Measurements from ENCODE around the gene CNTN4. TPM values are rescaled to one million over a fixed set of nuclear protein-coding genes. Genes with fewer than 3 reads are reported as not detected.

Gene CNTN4
- total RNA-seq, 3 donors from 2014 or later (not counting 1 experiment from before 2014, with no cell fraction given): not detected

DNA sequence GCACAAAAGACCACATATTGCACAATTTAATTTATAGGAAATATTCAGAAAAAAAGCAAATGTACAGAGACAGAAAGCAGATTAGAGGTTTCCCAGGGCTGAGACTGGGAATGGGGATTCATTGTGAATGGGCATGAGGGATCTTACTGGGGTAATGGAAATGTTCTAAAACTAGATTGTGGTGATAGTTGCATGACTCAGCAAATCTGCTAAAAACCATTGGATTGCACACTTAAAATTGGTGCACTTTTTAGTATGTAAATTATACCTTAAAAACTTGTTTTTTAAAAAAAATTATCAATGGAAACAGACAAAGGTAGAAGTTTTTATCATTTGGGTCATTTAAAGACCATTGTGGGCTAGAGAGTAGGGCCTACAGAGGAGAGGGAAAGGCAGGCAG is 780.9 kb downstream of the CNTN4 start:
- no peak for ATAC-seq
- no peaks in the 10 kb centered on the region for H3K4me1 ChIP-seq (ENCODE audit: control insufficient read depth, insufficient read depth, low read length)
- H3K9me3 Mint-ChIP-seq: no peaks in the 10 kb centered on the region
- H3K4me1 Mint-ChIP-seq: no peaks in the 10 kb centered on the region
- TF ChIP-seq, protein P1, sequence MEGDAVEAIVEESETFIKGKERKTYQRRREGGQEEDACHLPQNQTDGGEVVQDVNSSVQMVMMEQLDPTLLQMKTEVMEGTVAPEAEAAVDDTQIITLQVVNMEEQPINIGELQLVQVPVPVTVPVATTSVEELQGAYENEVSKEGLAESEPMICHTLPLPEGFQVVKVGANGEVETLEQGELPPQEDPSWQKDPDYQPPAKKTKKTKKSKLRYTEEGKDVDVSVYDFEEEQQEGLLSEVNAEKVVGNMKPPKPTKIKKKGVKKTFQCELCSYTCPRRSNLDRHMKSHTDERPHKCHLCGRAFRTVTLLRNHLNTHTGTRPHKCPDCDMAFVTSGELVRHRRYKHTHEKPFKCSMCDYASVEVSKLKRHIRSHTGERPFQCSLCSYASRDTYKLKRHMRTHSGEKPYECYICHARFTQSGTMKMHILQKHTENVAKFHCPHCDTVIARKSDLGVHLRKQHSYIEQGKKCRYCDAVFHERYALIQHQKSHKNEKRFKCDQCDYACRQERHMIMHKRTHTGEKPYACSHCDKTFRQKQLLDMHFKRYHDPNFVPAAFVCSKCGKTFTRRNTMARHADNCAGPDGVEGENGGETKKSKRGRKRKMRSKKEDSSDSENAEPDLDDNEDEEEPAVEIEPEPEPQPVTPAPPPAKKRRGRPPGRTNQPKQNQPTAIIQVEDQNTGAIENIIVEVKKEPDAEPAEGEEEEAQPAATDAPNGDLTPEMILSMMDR (IDR thresholded peaks at IDR 0.05): no peak
- no peaks in the 10 kb centered on the region for H3K36me3 ChIP-seq (ENCODE audit: control insufficient read depth, insufficient read depth, low read length)
- H3K4me3 Mint-ChIP-seq: no peak overlapping the region
- no peak overlapping the region for H3K27ac ChIP-seq (ENCODE audit: low read length)
- intact Hi-C loops (cut with micrococcal nuclease): no loop called here
- H3K36me3 Mint-ChIP-seq: no peaks in the 10 kb centered on the region
- peaks cover 0 to 7% of the 10 kb centered on the region in 2 donors for H3K27me3 Mint-ChIP-seq (ENCODE audit: low read depth in 2 of 2)
- no peaks in the 10 kb centered on the region for H3K27me3 ChIP-seq (ENCODE audit: control insufficient read depth, insufficient read depth, low read length)
- no peak for DNase-seq
- H3K27ac Mint-ChIP-seq: no peak overlapping the region
- no peak overlapping the region for H3K4me3 ChIP-seq (ENCODE audit: low read length)
- H3K9me3 ChIP-seq (ENCODE audit: control insufficient read depth, insufficient read depth, low read length): no peaks in the 10 kb centered on the region

DNA sequence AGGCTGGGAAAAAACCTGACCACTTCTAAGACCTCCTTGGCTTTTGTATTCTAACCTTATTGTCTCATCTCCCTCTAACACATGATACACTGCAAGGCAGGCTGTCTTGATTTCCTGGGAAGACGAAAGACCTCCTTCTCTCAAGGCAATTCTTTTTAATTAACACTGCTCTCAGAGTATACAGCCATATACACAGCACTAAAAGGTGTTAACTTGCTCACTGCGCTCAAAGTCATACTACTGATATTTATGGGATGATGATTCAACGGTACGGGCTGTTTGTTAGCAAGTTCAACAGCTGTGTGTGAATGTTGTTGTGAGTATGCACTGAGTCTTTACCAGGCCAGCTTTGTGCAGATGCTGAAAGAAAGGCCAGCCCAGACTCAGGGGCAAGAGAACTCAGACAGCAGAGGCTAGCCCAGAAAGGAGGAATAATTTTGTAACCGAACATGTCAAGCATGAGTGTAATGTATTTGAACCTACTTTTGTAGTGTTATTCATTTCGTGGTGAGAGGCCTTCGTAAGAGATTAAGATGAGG is 781.6 kb downstream of the CNTN4 start:
- H3K27ac ChIP-seq (ENCODE audit: low read length): no peak overlapping the region
- no peaks in the 10 kb centered on the region for H3K36me3 ChIP-seq (ENCODE audit: control insufficient read depth, insufficient read depth, low read length)
- no peak overlapping the region for H3K4me3 ChIP-seq (ENCODE audit: low read length)
- no peaks in the 10 kb centered on the region for H3K4me1 ChIP-seq (ENCODE audit: control insufficient read depth, insufficient read depth, low read length)
- Mint-ChIP-seq H3K9me3 (no peaks in the 10 kb centered on the region), H3K27me3 (ENCODE audit: low read depth in 2 of 2) (peaks cover 0 to 7% of the 10 kb centered on the region in 2 donors), H3K36me3 (no peaks in the 10 kb centered on the region), H3K4me3 (no peak overlapping the region), H3K4me1 (no peaks in the 10 kb centered on the region), H3K27ac (no peak overlapping the region)
- H3K9me3 ChIP-seq (ENCODE audit: control insufficient read depth, insufficient read depth, low read length): no peaks in the 10 kb centered on the region
- ATAC-seq (no peak), DNase-seq (no peak)
- intact Hi-C loops (cut with micrococcal nuclease): no loop called here
- H3K27me3 ChIP-seq (ENCODE audit: control insufficient read depth, insufficient read depth, low read length): no peaks in the 10 kb centered on the region
- 88% methylated on average over 7 of the region's 7 CpGs for WGBS (ENCODE audit: insufficient coverage)
- TF ChIP-seq, protein P1 (IDR thresholded peaks at IDR 0.05): no peak

DNA sequence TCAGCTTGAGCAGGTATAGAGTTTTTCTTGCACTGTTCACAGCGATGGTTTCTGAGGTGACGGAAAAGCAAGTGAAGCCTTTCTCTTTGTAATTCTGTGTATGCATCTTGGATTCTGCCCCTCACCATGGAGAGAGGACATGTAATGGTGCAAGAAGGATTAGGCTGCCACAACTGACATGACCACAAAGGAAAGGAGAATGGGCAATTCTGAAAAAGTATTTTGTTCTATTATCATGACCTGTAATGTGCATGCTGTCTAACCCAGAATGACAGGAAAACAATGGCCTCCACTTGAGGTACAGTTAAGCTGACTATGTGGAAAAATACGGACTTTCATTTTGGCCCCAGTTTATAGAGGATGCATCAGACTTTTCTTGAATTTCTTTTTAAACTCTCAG is 784.6 kb downstream of the CNTN4 start:
- H3K4me1 Mint-ChIP-seq: peaks cover 0 to 10% of the 10 kb centered on the region in 2 donors
- DNase-seq (no peak), ATAC-seq (no peak)
- Histone ChIP-seq H3K36me3 (ENCODE audit: control insufficient read depth, insufficient read depth, low read length) (no peaks in the 10 kb centered on the region), H3K4me3 (ENCODE audit: low read length) (no peak overlapping the region), H3K4me1 (ENCODE audit: control insufficient read depth, insufficient read depth, low read length) (no peaks in the 10 kb centered on the region), H3K27ac (ENCODE audit: low read length) (no peak overlapping the region), H3K27me3 (ENCODE audit: control insufficient read depth, insufficient read depth, low read length) (no peaks in the 10 kb centered on the region), H3K9me3 (ENCODE audit: control insufficient read depth, insufficient read depth, low read length) (no peaks in the 10 kb centered on the region)
- TF ChIP-seq, protein P1 (IDR thresholded peaks at IDR 0.05): no peak
- H3K4me3 Mint-ChIP-seq: no peak overlapping the region
- 94% methylated on average over 3 of the region's 3 CpGs for WGBS (ENCODE audit: insufficient coverage)
- peaks cover 0 to 16% of the 10 kb centered on the region in 2 donors for H3K27me3 Mint-ChIP-seq (ENCODE audit: low read depth in 2 of 2)
- no peak overlapping the region for H3K27ac Mint-ChIP-seq
- no peaks in the 10 kb centered on the region for H3K9me3 Mint-ChIP-seq
- no peaks in the 10 kb centered on the region for H3K36me3 Mint-ChIP-seq
- intact Hi-C loops (cut with micrococcal nuclease): no loop called here

DNA sequence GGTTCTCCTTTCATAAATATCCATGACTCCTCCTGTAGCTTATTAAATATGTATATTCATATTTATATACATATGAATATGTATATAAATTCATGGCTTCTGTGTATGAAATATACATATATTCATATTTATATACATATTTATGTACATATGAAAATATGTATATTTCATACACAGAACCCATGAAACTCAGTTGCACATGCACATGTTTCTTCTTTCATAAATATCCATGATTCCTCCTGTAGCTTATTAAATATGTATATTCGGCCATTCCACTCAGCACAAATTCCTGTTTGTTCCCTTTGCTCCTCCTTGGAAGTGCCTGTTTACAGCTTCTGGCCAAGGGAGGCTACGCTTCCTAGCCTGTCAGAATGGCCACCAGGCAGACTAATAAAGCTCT is 789.9 kb downstream of the CNTN4 start:
- ATAC-seq: no peak
- Mint-ChIP-seq H3K36me3 (no peaks in the 10 kb centered on the region), H3K4me3 (no peak overlapping the region), H3K27ac (no peak overlapping the region), H3K27me3 (ENCODE audit: low read depth in 2 of 2) (peaks cover 6 to 16% of the 10 kb centered on the region in 2 donors), H3K4me1 (peaks cover 0 to 10% of the 10 kb centered on the region in 2 donors), H3K9me3 (no peaks in the 10 kb centered on the region)
- TF ChIP-seq, protein P1 (IDR thresholded peaks at IDR 0.05): no peak
- H3K27me3 ChIP-seq (ENCODE audit: control insufficient read depth, insufficient read depth, low read length): no peaks in the 10 kb centered on the region
- H3K9me3 ChIP-seq (ENCODE audit: control insufficient read depth, insufficient read depth, low read length): no peaks in the 10 kb centered on the region
- DNase-seq: no peak
- no peak overlapping the region for H3K27ac ChIP-seq (ENCODE audit: low read length)
- no peak overlapping the region for H3K4me3 ChIP-seq (ENCODE audit: low read length)
- H3K36me3 ChIP-seq (ENCODE audit: control insufficient read depth, insufficient read depth, low read length): no peaks in the 10 kb centered on the region
- intact Hi-C loops (cut with micrococcal nuclease): no loop called here
- 71% methylated on average over 2 of the region's 2 CpGs for WGBS (ENCODE audit: insufficient coverage)
- no peaks in the 10 kb centered on the region for H3K4me1 ChIP-seq (ENCODE audit: control insufficient read depth, insufficient read depth, low read length)
